ENCODE data around the gene ZFYVE26.
"Not testable (repeated sequence)": the region's sequence is repeated elsewhere in the genome, so short reads cannot be mapped to it uniquely, and the experiment has no call there.

The ZFYVE26 gene

DNA sequence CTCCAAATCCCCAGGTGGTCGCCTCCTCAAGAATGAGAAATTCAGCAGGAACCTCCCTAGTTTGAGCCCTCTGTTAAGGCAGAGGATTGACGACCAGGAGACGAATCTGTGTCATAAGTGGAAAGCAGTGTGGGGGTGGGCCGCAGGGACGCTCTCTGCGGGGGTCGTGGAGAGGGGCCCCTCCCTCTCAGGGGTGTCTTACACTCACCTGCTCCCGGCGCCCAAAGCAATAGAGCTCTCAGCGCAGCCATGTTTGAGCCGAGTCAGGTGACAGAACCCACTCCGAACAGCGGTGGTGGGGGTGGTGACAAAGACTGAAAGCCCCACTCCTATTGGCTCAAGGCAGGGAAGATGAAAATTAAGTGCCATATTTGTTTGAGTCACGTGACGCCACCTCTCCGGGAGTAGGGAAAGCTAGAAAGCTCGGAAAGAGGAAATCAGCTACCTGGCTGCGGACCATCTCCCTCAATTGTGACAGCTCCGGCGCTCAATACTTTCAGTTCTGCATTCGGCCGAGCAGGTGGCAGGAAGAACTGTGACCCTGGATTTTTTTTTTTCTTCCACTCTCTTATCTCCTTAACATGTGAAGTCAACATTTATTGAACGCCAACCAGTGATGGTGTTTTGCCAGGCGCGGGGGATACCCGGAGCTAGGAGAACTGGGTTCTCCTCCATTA is at the start of gene ZFYVE26:
TSS of gene ZFYVE26 (minus strand) at position 265 of the 677 bp plus-strand sequence. CDS start 627 bp downstream, outside the sequence.
- DNase-seq, result peak; percentile 81

DNA sequence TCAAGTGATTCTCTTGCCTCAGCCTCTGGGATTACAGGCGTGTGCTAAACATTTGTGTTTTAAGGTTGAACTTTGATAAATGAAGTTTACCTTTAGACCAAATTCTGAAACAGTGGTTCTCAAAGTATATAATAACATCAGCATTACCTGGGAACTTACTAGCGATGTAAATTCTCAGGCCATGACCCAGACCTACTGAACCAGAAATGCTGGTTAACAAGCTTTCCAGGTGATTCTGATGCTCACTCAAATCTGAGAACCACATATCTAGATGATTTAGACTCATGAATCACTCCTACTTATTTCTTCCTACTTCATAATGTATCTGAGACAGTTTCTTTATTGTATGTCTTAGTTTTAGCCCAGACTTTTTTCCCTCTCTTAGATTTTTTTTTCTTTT is 46.8 kb upstream of the ZFYVE26 start:
- DNase-seq, result no peak

DNA sequence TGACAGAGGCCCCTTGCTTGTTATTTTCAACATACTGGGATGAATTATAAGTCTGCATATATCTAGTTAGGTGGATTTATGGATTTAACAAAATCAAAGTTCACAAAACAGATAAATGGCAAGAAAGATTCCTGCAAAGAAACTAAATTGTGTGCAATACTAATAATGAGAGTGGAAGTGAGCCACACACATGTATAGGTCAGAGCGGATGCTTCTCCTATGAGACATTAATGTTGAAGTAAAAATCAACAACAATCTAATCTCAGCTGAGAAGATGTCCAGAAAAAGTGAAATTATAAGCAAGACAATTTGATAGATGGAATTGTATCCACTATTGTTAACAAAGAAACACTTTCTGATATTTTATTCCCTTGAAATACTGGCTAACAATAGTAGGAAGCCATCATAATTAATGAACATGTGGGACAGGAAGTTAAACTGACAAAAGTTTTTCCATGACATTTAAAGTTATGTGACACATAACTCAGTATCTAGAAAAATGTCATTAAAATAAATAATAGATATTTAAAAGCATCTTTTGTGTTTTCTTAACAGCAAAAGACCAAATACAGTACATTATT is 42.9 kb upstream of the ZFYVE26 start:
- no peak for DNase-seq

DNA sequence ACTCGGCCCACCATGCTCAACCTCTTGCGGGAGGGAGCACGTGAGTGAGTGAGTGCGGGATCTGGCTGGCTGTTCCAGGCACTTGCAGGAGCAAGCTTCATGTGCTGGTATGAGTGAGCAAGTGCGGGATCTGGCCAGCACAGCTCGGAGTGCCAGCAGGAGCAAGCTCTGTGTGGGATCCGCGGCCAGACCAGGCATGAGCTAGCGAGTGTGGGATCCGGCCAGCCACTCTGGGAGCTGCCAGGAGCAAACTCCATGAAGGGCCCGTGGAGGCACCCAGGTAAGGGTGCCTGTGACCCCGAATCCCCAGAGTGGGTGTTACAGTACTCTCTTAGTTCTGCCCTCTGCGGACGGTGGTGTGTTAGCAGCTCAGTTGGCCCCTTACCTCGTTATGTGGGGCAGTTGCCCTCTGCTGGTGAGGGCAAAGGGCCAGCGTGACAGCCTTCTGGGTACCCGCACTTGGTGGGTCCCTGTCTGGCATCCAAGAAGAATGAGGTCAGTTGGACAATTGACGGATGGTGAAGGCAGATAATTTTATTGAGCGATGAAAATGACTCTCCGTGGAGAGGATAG is 41.5 kb upstream of the ZFYVE26 start:
- no peak for DNase-seq

DNA sequence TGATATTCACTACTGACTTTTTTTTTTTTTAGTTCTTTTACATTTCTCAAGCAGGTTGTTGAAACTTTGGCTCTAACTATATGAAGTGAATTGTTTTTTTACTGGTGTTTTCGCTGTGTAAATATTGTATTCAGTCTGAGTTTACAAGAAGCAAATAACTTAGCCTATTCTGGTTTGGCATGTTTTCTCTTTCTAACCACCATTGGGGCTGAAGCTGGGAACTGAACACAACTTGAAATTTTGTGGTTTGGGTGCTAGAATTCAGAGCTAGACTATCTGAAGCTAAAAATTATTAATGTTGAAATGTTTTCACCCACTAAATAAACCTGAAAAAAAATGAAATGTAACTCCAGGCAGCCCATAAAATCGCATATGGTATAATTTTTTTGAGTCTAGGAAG is 40.4 kb upstream of the ZFYVE26 start:
- DNase-seq, result no peak

DNA sequence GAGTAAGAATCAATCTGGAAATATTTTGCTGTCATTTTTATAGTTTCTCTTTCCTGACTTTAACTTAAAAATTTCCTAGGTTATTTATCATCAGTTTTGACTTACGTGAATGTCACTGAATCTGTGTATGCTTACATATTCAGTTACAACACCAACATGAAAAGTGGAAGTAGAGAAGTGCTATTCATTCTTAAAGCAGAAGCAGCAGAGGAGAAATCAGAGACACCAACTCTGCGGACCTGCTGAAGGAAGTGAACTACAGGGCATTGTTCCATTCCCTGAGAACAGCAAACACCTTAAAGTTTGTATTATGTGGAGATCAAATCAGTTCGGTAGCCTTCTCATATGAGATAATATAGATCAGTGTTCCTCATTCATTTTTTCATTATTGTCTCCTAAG is 37.3 kb upstream of the ZFYVE26 start:
- DNase-seq, result no peak

DNA sequence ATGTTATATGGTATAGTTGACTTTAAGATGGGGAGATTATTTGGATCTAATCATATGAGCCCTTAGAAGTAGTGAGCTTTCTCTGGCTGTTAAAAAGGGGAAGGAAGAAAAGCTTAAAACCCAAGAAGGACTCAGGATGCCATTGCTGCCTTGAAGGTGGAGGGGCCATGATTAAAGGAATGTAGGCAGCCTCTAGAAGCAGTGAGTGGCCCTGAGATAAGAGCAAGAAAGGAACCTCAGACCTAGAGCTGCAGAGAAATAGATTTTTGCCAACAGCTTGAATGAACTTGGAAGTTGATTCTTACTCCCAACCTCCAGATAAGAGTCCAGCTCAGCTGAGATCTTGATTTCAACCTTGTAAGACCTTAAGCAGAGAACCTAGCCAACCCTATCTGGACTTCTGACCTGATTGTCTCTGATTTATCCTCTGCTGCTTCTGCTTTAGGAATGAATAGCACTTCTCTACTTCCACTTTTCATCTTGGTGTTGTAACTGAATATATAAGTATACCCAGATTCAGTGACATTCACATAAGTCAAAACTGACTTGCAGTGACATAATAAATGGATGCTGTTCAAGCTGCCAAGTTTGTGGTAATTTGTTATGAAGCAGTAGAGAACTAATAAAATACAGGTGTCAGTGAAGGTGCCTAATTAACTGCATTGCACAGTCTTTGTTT is 36.7 kb upstream of the ZFYVE26 start:
- DNase-seq, result no peak

DNA sequence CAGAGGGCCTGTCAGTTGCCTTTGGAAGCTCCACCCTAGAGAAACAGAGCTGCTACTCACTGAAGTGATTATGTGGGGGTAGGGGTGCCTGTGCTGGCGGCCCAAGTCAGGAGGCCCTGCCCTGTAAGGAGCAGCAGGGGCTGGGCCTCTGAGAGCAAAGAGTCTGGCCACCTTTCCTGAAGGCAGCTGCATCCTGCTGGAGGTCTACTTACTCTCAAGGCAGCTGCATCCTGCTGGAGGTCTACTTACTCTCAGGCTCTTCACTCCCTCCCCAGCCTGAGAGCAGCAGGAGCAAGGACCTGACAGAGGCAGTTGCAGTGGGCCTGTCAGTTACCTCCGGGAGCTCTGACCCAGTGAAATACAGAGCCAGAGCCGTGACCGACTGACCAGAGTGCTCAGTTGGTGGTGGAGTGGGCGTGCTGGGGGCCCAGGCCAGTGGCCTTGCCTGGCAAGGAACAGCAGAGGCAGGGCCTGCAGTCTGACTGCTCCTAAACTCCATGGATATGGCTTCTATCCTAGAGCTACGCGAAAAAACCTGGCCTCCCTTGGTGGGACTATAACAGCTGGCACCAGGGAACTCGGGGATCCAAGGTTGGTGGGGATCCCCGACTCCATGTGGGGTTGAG is 35.5 kb upstream of the ZFYVE26 start:
- DNase-seq, result no peak

DNA sequence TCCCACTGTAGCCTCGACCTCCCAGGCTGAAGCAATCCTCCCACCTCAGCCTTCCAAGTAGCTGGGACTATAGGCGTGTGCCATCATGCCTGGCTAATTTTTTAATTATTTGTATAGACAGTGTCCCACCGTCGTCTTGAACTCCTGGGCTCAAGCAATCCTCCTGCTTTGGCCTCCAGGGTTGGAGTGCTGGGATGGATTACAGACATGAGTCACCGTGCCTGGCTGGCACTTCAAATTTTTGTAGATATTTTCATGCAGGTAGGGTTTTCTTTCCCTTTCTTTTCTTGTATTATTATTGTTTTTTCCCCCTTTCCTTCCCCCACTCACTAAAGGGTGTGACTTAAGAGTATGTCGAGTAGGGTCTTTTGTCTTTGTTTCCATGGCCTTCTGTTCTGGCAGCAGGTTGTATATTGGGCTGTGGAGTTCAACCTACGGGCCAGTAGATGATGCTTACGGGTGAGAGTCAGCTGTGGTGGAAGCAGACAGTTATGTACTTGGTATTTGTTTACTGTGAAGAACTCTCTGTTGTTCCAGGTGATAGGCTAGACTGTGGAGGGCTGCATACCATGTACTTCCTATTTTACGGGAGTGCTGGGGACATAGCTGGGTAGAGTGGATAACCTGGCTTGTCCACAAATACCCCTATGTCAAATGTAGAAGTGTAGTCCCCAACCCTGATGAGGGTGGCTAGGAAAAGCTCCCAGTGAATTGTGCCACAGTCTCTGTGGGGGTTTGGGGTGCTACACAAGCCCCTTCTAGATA is 33.9 kb upstream of the ZFYVE26 start:
- no peak for DNase-seq

DNA sequence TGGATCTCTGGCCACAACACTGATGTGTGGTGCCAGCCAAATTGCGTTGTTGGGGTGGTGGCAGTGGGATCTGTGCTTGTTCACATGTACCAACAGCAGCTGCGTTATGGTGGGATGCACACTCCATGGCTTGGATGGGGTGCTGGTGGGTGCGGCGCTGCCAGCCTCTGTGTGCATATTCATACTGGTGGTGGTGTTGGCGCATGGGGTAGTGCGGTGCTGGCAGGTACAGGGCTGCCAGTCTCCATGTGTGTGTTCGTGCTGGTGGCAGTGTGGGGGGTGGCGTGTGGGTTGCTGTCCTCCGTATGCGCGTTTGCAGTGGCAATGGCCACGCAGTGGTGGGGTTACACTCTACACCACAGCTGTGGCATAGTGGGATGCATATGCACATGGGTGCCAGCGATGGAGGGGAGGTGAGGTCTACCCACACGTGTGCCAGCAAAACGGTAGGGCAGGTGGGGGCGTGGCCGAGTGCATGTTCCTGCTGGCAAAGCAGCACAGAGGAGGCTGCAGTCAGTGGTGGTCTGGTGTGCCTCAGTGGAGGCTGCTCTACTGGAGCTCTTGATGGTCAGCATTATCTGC is 29.7 kb upstream of the ZFYVE26 start:
- DNase-seq, result no peak

DNA sequence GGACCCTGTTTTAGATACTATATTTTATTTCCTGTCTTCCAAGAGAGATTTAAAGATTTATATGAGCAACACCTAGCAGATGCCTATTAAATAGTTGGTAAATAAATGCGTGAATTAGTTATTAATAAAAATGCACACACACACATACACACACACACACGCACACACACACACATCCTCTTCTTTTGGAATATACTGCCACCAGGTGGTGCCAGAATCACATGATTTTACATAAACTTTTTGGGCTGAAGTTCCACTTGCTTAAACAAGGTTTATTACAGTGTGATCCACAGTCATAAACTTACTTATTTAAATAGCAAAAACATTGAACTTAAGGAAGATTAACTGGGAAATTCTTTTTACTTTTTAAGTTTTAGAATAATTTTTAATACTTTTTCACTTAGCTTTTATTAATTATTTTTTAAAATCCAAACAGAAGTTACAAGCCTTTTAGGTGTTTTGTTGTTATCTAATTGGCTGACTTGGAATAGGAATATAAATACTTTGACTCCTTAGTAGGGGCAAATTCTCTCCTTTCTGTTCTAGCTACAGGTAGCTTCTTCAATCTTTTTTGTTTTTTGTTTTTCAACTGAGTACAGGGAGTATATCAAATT is 20.7 kb upstream of the ZFYVE26 start:
- no peak for DNase-seq

DNA sequence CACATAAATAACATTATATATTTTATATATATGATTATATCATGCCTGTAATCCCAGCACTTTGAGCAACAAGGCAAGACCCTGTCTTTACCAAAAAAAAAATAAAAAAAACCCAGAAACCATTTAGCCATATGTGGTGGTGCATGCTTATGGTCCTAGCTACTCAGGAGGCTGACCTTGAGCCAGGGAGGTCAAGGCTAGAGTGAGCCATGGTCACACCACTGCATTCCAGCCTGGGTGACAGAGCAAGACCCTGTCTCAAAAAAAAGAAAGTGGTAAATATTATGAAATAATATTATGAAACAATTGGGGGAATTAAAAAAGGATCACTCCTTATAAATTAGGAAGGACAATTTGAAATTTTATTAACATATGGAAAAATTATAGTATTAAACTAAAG is 19.2 kb upstream of the ZFYVE26 start:
- DNase-seq, result no peak

DNA sequence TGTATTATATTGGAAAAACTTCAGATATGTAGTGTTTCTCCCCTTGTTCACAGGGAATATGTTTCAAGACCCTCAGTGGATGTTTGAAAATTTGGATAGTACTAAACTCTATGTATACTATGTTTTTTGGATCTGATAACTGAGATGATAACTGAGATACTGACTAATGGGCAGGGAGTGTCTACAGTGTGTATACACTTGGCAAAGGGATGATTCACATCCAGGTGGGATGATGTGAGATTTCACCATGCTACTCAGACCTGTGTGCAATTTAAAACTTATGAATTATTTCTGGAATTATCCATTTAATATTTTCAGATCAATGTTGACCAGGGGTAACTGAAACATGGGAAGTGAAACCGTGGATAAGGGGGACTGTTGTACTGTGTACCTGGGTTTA is 17.0 kb upstream of the ZFYVE26 start:
- no peak for DNase-seq

DNA sequence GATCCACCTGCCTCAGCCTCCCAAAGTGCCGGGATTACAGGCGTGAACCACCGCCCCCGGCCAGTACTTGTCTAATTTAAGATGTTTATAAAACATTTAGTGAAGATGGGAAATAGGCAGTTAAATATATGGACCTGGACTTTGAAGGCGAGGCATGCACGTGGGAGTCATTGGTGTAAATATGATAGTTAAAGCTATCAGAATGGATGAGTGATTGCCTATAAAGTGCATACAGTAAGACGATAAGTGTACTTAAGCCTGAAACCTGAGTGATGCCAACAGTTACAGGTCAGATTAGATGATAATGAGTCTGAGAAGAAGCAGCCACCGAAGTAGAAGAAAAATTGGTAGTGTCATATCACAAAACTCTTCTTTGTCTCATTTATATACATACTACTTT is 14.7 kb upstream of the ZFYVE26 start:
- DNase-seq, result no peak

DNA sequence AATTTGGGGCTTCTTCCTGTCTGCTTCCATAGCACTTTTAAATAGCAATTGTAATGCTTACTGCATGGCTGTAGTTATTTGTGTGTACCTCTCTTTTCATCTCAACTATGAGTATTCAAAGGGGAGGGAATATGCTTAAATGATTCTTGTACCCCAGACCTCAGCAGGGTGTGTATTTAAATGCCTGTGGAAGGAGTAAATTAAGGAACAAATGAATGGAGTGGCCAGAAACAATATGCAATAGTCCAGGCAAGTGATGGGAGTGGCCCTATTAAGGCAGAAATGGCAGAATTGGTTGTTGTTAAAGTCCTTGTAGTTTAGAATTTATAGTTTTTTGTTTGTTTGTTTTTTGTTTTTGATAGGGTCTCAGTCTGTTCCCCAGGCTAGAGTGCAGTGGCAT is 4.7 kb upstream of the ZFYVE26 start:
- no peak for DNase-seq

DNA sequence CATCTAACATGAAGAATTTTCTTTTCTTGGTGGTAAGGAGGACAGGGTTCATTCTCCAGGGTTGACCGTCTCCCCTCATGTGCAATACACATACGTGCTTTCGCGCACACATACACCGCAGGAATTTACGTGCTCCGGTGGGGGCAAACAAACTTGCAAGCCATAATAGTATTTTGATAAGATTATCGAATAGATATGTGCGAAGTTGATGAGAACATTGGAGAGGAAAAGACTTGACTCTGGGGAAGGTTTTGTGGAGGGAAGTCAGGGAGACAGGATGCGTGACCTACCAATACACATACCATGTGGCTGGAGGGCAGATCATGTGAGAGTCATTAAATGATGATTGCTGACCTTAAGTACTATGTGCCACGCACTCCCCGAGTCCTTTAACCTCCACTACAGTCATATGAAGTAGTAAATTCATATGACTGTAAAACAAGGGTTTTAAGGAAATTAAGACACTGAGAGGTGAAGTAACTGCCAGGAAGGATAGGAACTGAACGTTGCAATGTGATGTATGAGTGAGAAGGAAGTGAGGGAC is 4.1 kb upstream of the ZFYVE26 start:
- no peak for DNase-seq

DNA sequence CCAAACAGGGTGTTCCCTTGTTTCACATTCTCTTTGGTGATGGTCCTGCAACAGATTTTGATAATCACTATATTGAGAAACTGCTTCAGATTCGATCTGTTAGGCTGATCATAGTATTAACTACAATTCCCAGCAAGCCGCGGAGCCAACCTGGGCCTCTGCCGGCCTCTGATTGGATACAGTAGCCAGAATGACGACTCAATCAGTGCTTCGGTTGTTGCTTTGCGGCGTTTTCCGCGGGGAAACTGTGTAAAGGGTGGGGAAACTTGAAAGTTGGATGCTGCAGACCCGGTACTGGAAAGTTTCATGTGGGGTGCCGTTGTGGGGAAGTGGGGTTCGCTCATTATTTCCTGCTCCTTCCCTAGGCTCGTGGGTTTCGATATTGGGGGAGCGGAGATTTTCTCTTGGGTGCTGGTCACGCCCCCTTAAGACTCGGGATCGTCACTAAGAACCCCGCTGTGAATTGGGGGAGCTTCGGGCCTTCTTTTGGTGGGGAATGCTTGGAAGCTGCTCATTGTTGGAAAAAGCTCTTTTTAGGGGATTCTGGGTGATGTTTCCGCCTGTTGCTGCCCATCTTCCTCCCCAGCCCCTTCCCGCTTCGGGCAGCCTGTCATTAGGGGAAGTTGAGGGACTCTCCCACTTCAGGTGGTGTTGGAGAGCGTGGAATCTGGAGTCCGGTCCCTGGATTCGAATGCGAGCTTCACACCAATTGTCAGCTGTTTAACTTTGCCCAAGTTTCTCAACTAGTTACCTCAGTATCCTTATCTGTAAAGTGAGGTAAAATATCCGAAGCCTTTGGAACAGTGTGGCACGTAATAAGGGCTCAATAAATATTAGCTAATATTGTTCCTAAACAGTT is 3.4 kb upstream of the ZFYVE26 start, which contains the start of gene RAD51B:
TSS of gene RAD51B (plus strand) at position 217 of the 859 bp plus-strand sequence.
- DNase-seq, result peak; percentile 87

DNA sequence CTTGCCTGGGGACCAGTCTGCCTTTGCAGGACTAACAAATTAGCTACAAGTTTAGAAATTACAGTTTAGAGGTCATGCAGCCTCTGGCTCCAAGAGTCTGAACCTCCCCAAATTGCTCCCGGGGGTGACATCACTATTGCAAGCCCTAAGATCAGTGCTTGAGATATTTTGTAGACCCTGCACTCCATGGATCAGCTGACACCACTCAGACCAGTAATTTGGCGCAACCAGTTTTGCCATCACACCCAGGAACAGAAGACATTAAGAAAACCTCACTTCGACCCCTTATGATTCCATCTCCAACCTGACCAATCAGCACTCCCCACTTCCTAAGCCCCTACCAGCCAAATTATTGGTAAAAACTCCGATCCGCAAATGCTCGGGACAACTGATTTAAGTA is 2.1 kb upstream of the ZFYVE26 start:
- DNase-seq, result not testable (repeated sequence)

DNA sequence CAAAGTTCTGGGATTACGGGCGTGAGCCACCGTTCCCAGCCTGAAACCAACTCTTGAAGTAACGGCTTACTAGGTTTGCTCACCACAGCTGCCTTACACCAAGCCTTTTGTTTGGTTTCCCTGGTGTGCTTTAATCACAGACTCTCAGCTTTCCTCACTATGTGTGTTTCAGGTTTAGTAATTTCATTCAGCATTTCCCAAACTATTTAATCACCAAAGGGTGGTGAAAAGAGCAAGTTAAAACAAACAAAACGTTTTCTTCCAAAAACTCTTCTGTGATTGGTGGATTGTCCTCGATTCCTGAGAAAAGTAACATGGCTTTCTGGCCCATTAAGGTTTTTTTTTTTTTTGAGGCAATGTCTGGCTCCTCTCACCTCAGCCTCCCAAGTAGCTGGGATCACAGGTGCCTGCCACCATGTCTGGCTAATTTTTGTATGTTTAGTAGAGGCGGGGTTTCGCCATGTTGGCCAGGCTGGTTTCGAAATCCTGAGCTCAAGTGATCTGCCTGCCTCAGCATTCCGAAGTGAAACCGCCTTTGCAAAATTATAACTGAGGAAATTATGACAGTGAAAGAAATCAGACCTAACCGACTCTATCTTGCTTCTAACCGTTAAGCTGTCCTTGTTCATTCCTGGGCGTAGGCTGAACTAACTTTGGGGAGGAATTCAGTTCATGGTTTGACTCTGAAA is 1.5 kb upstream of the ZFYVE26 start:
- DNase-seq, result no peak

Data from activated T-cell treated with anti-CD3 and anti-CD28 coated beads, Interleukin-2, amount 50 U/mL, for 1 hour (primary cell).